HCT116 (cell line): ENCODE data around the gene FZR1. TPM values are rescaled to one million over a fixed set of nuclear protein-coding genes. Genes with fewer than 3 reads are reported as not detected.
"Not testable (repeated sequence)": the region's sequence is repeated elsewhere in the genome, so short reads cannot be mapped to it uniquely, and the experiment has no call there.

ENCODE experiments used
- ATAC-seq: fragments of 200-7000 bp; cut with Tn5 transposase; 2 replicates; pipeline ENCODE4 v1.9.1; 2020; ENCODE audit warnings: mild to moderate bottlenecking, moderate library complexity
- BruUV-seq: library from RNA; stranded (reverse); fragments of 400-500 nt; replicated peaks from 2 replicates; lab custom pipeline; 2021; lab: Mats Ljungman, UMichigan
- CTCF ChIA-PET: fragments of 300-600 bp; sonication (Branson Sonifier 250); formaldehyde crosslinking; loops from one replicate; lab custom pipeline; 2021; ENCODE audit warnings: antibody characterized with exemption; lab: Charles Lee
- POLR2A ChIA-PET: fragments of 300-600, 350-600 bp; sonication (Branson Sonifier 250); formaldehyde crosslinking; loops from one replicate; lab custom pipeline; 2021; ENCODE audit warnings: antibody characterized with exemption; lab: Charles Lee
- RAD21 ChIA-PET, 2 experiments: fragments of 300-600 bp; sonication (Branson Sonifier 250); formaldehyde crosslinking; loops; one replicate each; lab custom pipeline; 2023; ENCODE audit warnings: low total read pairs in 2 of 2; ENCODE audit not compliant: uncharacterized antibody in 2 of 2, unreplicated experiment in 2 of 2, low non-redundant PET in 1 of 2; lab: Charles Lee
- DNase-seq: peaks from one replicate; pipeline ENCODE4 v3.0.0-alpha.2; 2010; ENCODE audit warnings: low read depth, low spot score
- H2AFZ ChIP-seq: fragments of 200-600 bp; shearing (Covaris generic), sonication (generic); 2 replicates; pipeline ENCODE4 v1.6.1; 2017; ENCODE audit warnings: low read depth, mixed run types, mixed read lengths, antibody characterized with exemption, low read length; ENCODE audit not compliant: poor library complexity, severe bottlenecking
- H3K27ac ChIP-seq: 2 replicates; pipeline ENCODE4 v1.5.1; 2012; ENCODE audit warnings: low read depth, low read length
- H3K27me3 ChIP-seq: fragments of 200-600 bp; sonication (generic); 2 replicates; pipeline ENCODE4 v1.6.1; 2016; ENCODE audit warnings: mixed run types, low read length, mixed read lengths; ENCODE audit not compliant: insufficient read depth
- H3K36me3 ChIP-seq, 2 experiments: fragments of 200-500 bp in 1 of 2; fragments of 200-600 bp in 1 of 2; sonication (Bioruptor generic) in 1 of 2; sonication (generic) in 1 of 2; 2 replicates each; pipeline versions ENCODE4 v1.5.1 to v1.6.1; 2014 to 2016; ENCODE audit warnings: low read length in 2 of 2, inconsistent platforms in 1 of 2, mixed read lengths in 1 of 2, mixed run types in 1 of 2; ENCODE audit not compliant: insufficient read depth in 2 of 2, control insufficient read depth in 1 of 2
- H3K4me1 ChIP-seq, 2 experiments: fragments of 200-600 bp in 1 of 2; sonication (generic) in 1 of 2; 2 replicates each; pipeline versions ENCODE4 v1.5.1 to v1.6.1; 2012 to 2017; ENCODE audit warnings: low read length in 2 of 2, inconsistent platforms in 1 of 2, mild to moderate bottlenecking in 1 of 2, mixed read lengths in 1 of 2, mixed run types in 1 of 2, moderate library complexity in 1 of 2; ENCODE audit not compliant: insufficient read depth in 2 of 2, control insufficient read depth in 1 of 2
- H3K4me2 ChIP-seq: fragments of 200-600 bp; sonication (generic); 2 replicates; pipeline ENCODE4 v1.6.1; 2017; ENCODE audit warnings: mixed run types, low read length, mixed read lengths
- H3K4me3 ChIP-seq, 2 experiments: fragments of 200-600 bp in 1 of 2; sonication (generic) in 1 of 2; replicated peaks in 1 of 2; 2 replicates each; pipeline ENCODE4 v1.5.1; 2011 to 2016; ENCODE audit warnings: low read length in 2 of 2, control low read depth in 1 of 2, low read depth in 1 of 2, mild to moderate bottlenecking in 1 of 2, mixed read lengths in 1 of 2, mixed run types in 1 of 2
- H3K79me2 ChIP-seq: fragments of 200-600 bp; sonication (generic); 2 replicates; pipeline ENCODE4 v1.6.1; 2017; ENCODE audit warnings: mild to moderate bottlenecking, mixed run types, low read length, moderate library complexity, mixed read lengths; ENCODE audit not compliant: insufficient read depth
- H3K9ac ChIP-seq: fragments of 200-600 bp; sonication (generic); 2 replicates; pipeline ENCODE4 v1.6.1; 2016; ENCODE audit warnings: low read length, mixed read lengths
- H3K9me2 ChIP-seq: fragments of 200-600 bp; sonication (generic), shearing (Covaris generic); 2 replicates; pipeline ENCODE4 v1.6.1; 2017; ENCODE audit warnings: mixed run types, mild to moderate bottlenecking, moderate library complexity; ENCODE audit not compliant: insufficient read depth
- H3K9me3 ChIP-seq, 2 experiments: fragments of 200-500 bp in 1 of 2; fragments of 200-600 bp in 1 of 2; sonication (Bioruptor generic) in 1 of 2; sonication (generic) in 1 of 2; 2 replicates each; pipeline ENCODE4 v1.6.1; 2014 to 2017; ENCODE audit warnings: low read length in 2 of 2, mixed read lengths in 2 of 2, inconsistent platforms in 1 of 2, low read depth in 1 of 2, mild to moderate bottlenecking in 1 of 2, mixed run types in 1 of 2, moderate library complexity in 1 of 2; ENCODE audit not compliant: control insufficient read depth in 1 of 2, insufficient read depth in 1 of 2
- H4K20me1 ChIP-seq: fragments of 200-600 bp; sonication (generic), shearing (Covaris generic); 2 replicates; pipeline ENCODE4 v1.6.1; 2017; ENCODE audit warnings: mixed run types, mild to moderate bottlenecking, moderate library complexity; ENCODE audit not compliant: insufficient read depth
- CEBPB ChIP-seq: IDR thresholded peaks from 2 replicates; pipeline ENCODE4 v1.6.1; 2012; ENCODE audit warnings: low read depth
- EGR1 ChIP-seq: IDR thresholded peaks from 2 replicates; pipeline ENCODE4 v1.6.1; 2012; ENCODE audit warnings: low read depth
- FOSL1 ChIP-seq: IDR thresholded peaks from 2 replicates; pipeline ENCODE4 v1.6.1; 2012; ENCODE audit warnings: low read depth
- SP1 ChIP-seq: IDR thresholded peaks from 2 replicates; pipeline ENCODE4 v1.6.1; 2012; ENCODE audit warnings: low read depth
- ZBTB33 ChIP-seq: IDR thresholded peaks from 2 replicates; pipeline ENCODE4 v1.6.1; 2011; ENCODE audit warnings: mild to moderate bottlenecking, low read length, moderate library complexity; ENCODE audit not compliant: insufficient replicate concordance; ENCODE audit errors: extremely low read depth
- ZFX ChIP-seq: fragments of 450-650 bp; IDR thresholded peaks from 2 replicates; pipeline ENCODE4 v1.6.1; 2017
- ZNF274 ChIP-seq: fragments of 200-500 bp; sonication (Bioruptor generic); IDR thresholded peaks from 2 replicates; pipeline ENCODE4 v1.6.1; 2014; ENCODE audit warnings: mild to moderate bottlenecking, low read depth, low read length, inconsistent platforms
- intact Hi-C: fragments of 100-400 bp; cut with micrococcal nuclease; formaldehyde crosslinking; loops from 2 replicates; pipeline ENCODE4 v1.10.0; 2022
- total RNA-seq: library from RNA; stranded (reverse); gene quantifications from one replicate; pipeline ENCODE4 v1.2.1, GENCODE V29; 2021; ENCODE audit not compliant: unreplicated experiment

Gene FZR1
- total RNA-seq, 1 experiment from 2014 or later = 60.3 TPM

- no peaks in the 10 kb centered on the region for H4K20me1 ChIP-seq
- DNase-seq (no peak), ATAC-seq (no peak)
- TF ChIP-seq ZNF274 = no peak
- H3K4me3 ChIP-seq = no peak overlapping the region
- H3K9ac ChIP-seq = no peak overlapping the region
- POLR2A ChIA-PET = no interaction called here
- H3K9me2 ChIP-seq = no peaks in the 10 kb centered on the region
- no TSS peak for BruUV-seq
- no peaks in the 10 kb centered on the region for H3K79me2 ChIP-seq
- intact Hi-C loops = no loop called here
- H2AFZ ChIP-seq = no peak overlapping the region
- H3K4me2 ChIP-seq = no peak overlapping the region
- no peaks in the 10 kb centered on the region for H3K4me1 ChIP-seq
- CTCF ChIA-PET = no interaction called here
- H3K27me3 ChIP-seq = no peaks in the 10 kb centered on the region
- peaks cover 18 to 28% of the 10 kb centered on the region in 2 experiments for H3K36me3 ChIP-seq
- H3K27ac ChIP-seq = no peak overlapping the region
- RAD21 ChIA-PET = no interaction called here
- no peaks in the 10 kb centered on the region for H3K9me3 ChIP-seq
Observed at GRCh38 chr19:3528539-3529211, 22.6 kb downstream of the FZR1 start.

- H3K27ac ChIP-seq, H4K20me1 ChIP-seq, H3K4me1 ChIP-seq, CTCF ChIA-PET, intact Hi-C loops, RAD21 ChIA-PET, BruUV-seq, H3K9me3 ChIP-seq, H3K79me2 ChIP-seq, DNase-seq, H2AFZ ChIP-seq, H3K4me2 ChIP-seq, ATAC-seq, H3K9ac ChIP-seq, H3K27me3 ChIP-seq, H3K9me2 ChIP-seq, POLR2A ChIA-PET, H3K4me3 ChIP-seq: not testable (repeated sequence)
- H3K36me3 ChIP-seq = peaks cover 17 to 30% of the 10 kb centered on the region in 2 experiments
Observed at GRCh38 chr19:3529299-3529698, 23.2 kb downstream of the FZR1 start.

- no peaks in the 10 kb centered on the region for H3K27me3 ChIP-seq
- no peaks in the 10 kb centered on the region for H4K20me1 ChIP-seq
- no peaks in the 10 kb centered on the region for H3K4me1 ChIP-seq
- H3K9me2 ChIP-seq = no peaks in the 10 kb centered on the region
- CTCF ChIA-PET = no interaction called here
- no peak overlapping the region for H3K4me2 ChIP-seq
- no peak overlapping the region; the same call in 1 of the 2 replicates for H3K27ac ChIP-seq
- no peak overlapping the region for H3K4me3 ChIP-seq
- H3K9ac ChIP-seq = no peak overlapping the region
- no TSS peak for BruUV-seq
- RAD21 ChIA-PET = no interaction called here
- DNase-seq = no peak
- POLR2A ChIA-PET = no interaction called here
- H3K79me2 ChIP-seq = no peaks in the 10 kb centered on the region
- TF ChIP-seq SP1 = no peak
- TF ChIP-seq FOSL1 = no peak
- TF ChIP-seq EGR1 = no peak
- no peak for TF ChIP-seq ZBTB33
- no peak for TF ChIP-seq CEBPB
- TF ChIP-seq ZFX = no peak
- H2AFZ ChIP-seq = no peak overlapping the region
- H3K36me3 ChIP-seq = peaks cover 14 to 35% of the 10 kb centered on the region in 2 experiments
- H3K9me3 ChIP-seq = no peaks in the 10 kb centered on the region
- no peak for ATAC-seq
- intact Hi-C loops = no loop called here
Observed at GRCh38 chr19:3530389-3530788, 24.3 kb downstream of the FZR1 start.
